ENCODE results near the gene GAD2.

- TF ChIP-seq POLR2AphosphoS5 (IDR thresholded peaks at IDR 0.05; ENCODE audit: insufficient read depth in 1 of 2, low read depth in 1 of 2), result no peak
- no peak for TF ChIP-seq CTCF (IDR thresholded peaks at IDR 0.05)
- TF ChIP-seq POLR2A (IDR thresholded peaks at IDR 0.05), result no peak
These were observed 117.8 kb downstream of the GAD2 start for GRCh38 chr10:26334232-26334931.
